HEK293 (cell line): Measurements from ENCODE around the gene ZNF334.

Source experiments
- GLI2 ChIP-seq: fragments of 450-650 bp; formaldehyde crosslinking; IDR thresholded peaks from 2 replicates; pipeline ENCODE4; 2017; ENCODE audit warnings: missing biosample characterization, missing genetic modification characterization, low read depth, borderline replicate concordance
- GLIS1 ChIP-seq: fragments of 450-650 bp; formaldehyde crosslinking; IDR thresholded peaks from 2 replicates; pipeline ENCODE4 v1.5.1; 2016; ENCODE audit warnings: missing biosample characterization, missing genetic modification characterization
- GLIS2 ChIP-seq: fragments of 450-650 bp; formaldehyde crosslinking; IDR thresholded peaks from 2 replicates; pipeline ENCODE4 v1.5.1; 2016; ENCODE audit warnings: missing biosample characterization, missing genetic modification characterization
- HOXC10 ChIP-seq: sonication (generic); formaldehyde crosslinking; IDR thresholded peaks from 2 replicates; pipeline ENCODE4 v1.8.1; 2023; ENCODE audit warnings: mild to moderate bottlenecking, missing genetic modification reagents
- MEIS1 ChIP-seq: sonication (generic); formaldehyde crosslinking; IDR thresholded peaks from 2 replicates; pipeline ENCODE4 v1.8.1; 2022; ENCODE audit warnings: missing genetic modification reagents, mild to moderate bottlenecking, borderline replicate concordance
- PRDM10 ChIP-seq: fragments of 450-650 bp; formaldehyde crosslinking; IDR thresholded peaks from 2 replicates; pipeline ENCODE4 v1.5.1; 2016; ENCODE audit warnings: missing biosample characterization, missing genetic modification characterization
- PRDM6 ChIP-seq: fragments of 450-650 bp; formaldehyde crosslinking; IDR thresholded peaks from 2 replicates; pipeline ENCODE4 v1.5.1; 2017; ENCODE audit warnings: missing biosample characterization, missing genetic modification characterization
- REPIN1 ChIP-seq: fragments of 450-650 bp; formaldehyde crosslinking; IDR thresholded peaks from 2 replicates; pipeline ENCODE4 v1.5.1; 2017; ENCODE audit warnings: missing biosample characterization, missing genetic modification characterization, low read depth
- SCRT1 ChIP-seq: fragments of 450-650 bp; formaldehyde crosslinking; IDR thresholded peaks from 2 replicates; pipeline ENCODE4 v1.5.1; 2016; ENCODE audit warnings: missing biosample characterization, missing genetic modification characterization, borderline replicate concordance
- ZBTB48 ChIP-seq: fragments of 450-650 bp; formaldehyde crosslinking; IDR thresholded peaks from 2 replicates; pipeline ENCODE4 v1.5.1; 2016; ENCODE audit warnings: missing biosample characterization, missing genetic modification characterization
- ZFP3 ChIP-seq: fragments of 450-650 bp; formaldehyde crosslinking; IDR thresholded peaks from 2 replicates; pipeline ENCODE4 v1.5.1; 2016; ENCODE audit warnings: low read depth, missing biosample characterization, missing genetic modification characterization
- ZNF114 ChIP-seq: fragments of 450-650 bp; formaldehyde crosslinking; IDR thresholded peaks from 2 replicates; pipeline ENCODE4 v1.5.0; 2017; ENCODE audit warnings: missing biosample characterization, missing genetic modification characterization
- ZNF239 ChIP-seq: fragments of 450-650 bp; formaldehyde crosslinking; IDR thresholded peaks from 2 replicates; pipeline ENCODE4 v1.5.1; 2016; ENCODE audit warnings: missing biosample characterization, missing genetic modification characterization
- ZNF26 ChIP-seq: fragments of 450-650 bp; formaldehyde crosslinking; IDR thresholded peaks from 2 replicates; pipeline ENCODE4 v1.5.1; 2016; ENCODE audit warnings: missing biosample characterization, missing genetic modification characterization
- ZNF274 ChIP-seq, 2 experiments: fragments of 200-500 bp in 1 of 2; fragments of 450-650 bp in 1 of 2; sonication (Bioruptor generic) in 1 of 2; formaldehyde crosslinking in 1 of 2; IDR thresholded peaks; 2 replicates each; pipeline versions ENCODE4 v1.5.1 to v1.6.1; 2014 to 2016; ENCODE audit warnings: borderline replicate concordance in 1 of 2, inconsistent platforms in 1 of 2, low read length in 1 of 2, missing biosample characterization in 1 of 2, missing genetic modification characterization in 1 of 2
- ZNF280D ChIP-seq: fragments of 450-650 bp; formaldehyde crosslinking; IDR thresholded peaks from 2 replicates; pipeline ENCODE4 v1.5.1; 2016; ENCODE audit warnings: missing biosample characterization, missing genetic modification characterization
- ZNF391 ChIP-seq: fragments of 450-650 bp; formaldehyde crosslinking; IDR thresholded peaks from 2 replicates; pipeline ENCODE4 v1.5.1; 2016; ENCODE audit warnings: low read depth, missing biosample characterization, missing genetic modification characterization, borderline replicate concordance
- ZNF433 ChIP-seq: fragments of 450-650 bp; formaldehyde crosslinking; IDR thresholded peaks from 2 replicates; pipeline ENCODE4 v1.5.1; 2016; ENCODE audit warnings: missing biosample characterization, missing genetic modification characterization, low read depth
- ZNF513 ChIP-seq: fragments of 450-650 bp; IDR thresholded peaks from 2 replicates; pipeline ENCODE4 v1.5.1; 2018; ENCODE audit warnings: missing biosample characterization, missing genetic modification characterization
- ZNF514 ChIP-seq: fragments of 450-650 bp; formaldehyde crosslinking; IDR thresholded peaks from 2 replicates; pipeline ENCODE4 v1.5.1; 2016; ENCODE audit warnings: missing biosample characterization, missing genetic modification characterization
- ZNF521 ChIP-seq: fragments of 450-650 bp; formaldehyde crosslinking; IDR thresholded peaks from 2 replicates; pipeline ENCODE4 v1.5.1; 2017; ENCODE audit warnings: missing biosample characterization, mild to moderate bottlenecking, missing genetic modification characterization
- ZNF623 ChIP-seq: fragments of 450-650 bp; formaldehyde crosslinking; IDR thresholded peaks from 2 replicates; pipeline ENCODE4 v1.5.1; 2016; ENCODE audit warnings: missing biosample characterization, missing genetic modification characterization
- ZNF747 ChIP-seq: fragments of 450-650 bp; formaldehyde crosslinking; IDR thresholded peaks from 2 replicates; pipeline ENCODE4 v1.5.1; 2016; ENCODE audit warnings: missing biosample characterization, missing genetic modification characterization
- ZSCAN23 ChIP-seq: fragments of 450-650 bp; formaldehyde crosslinking; IDR thresholded peaks from 2 replicates; pipeline ENCODE4 v1.5.1; 2016; ENCODE audit warnings: missing biosample characterization, missing genetic modification characterization
- TF ChIP-seq, protein P1 (sequence below): fragments of 450-650 bp; formaldehyde crosslinking; optimal IDR thresholded peaks from 2 replicates; pipeline ENCODE3; 2016; ENCODE audit warnings: missing biosample characterization, mild to moderate bottlenecking, missing genetic modification characterization

Gene ZNF334

GRCh38 chr20:46512943-46513844, at the start of gene ZNF334 (continued):
- TF ChIP-seq ZNF280D (tag by site-specific recombination) (no peak), ZNF26 (tag by site-specific recombination) (no peak), MEIS1 (CRISPR knock-in tag) (no peak), SCRT1 (tag by site-specific recombination) (no peak), ZNF513 (tag by site-specific recombination) (no peak), ZSCAN23 (tag by site-specific recombination) (no peak), GLI2 (tag by site-specific recombination) (no peak), ZFP3 (0 out of 2 replicates have a peak, but pooled peaks have one; percentile 17), ZNF239 (tag by site-specific recombination) (no peak), ZNF114 (tag by site-specific recombination) (no peak), ZNF623 (tag by site-specific recombination) (no peak), ZNF514 (tag by site-specific recombination) (no peak), REPIN1 (tag by site-specific recombination) (no peak), ZNF521 (tag by site-specific recombination) (no peak), PRDM10 (tag by site-specific recombination) (no peak), ZNF274 (IDR thresholded peaks at IDR 0.05; ENCODE audit: low read length) (no peak), ZNF274 (tag by site-specific recombination; IDR thresholded peaks at IDR 0.05; ENCODE audit: borderline replicate concordance) (no peak), ZNF391 (tag by site-specific recombination) (no peak), HOXC10 (CRISPR knock-in tag) (no peak), ZBTB48 (tag by site-specific recombination) (no peak), ZNF747 (no peak), PRDM6 (no peak), GLIS1 (tag by site-specific recombination) (peak; percentile 47; the same call in 1 of the 2 replicates), GLIS2 (peak; percentile 33; the same call in 1 of the 2 replicates), ZNF433 (tag by site-specific recombination) (no peak)
- TF ChIP-seq, protein P1, sequence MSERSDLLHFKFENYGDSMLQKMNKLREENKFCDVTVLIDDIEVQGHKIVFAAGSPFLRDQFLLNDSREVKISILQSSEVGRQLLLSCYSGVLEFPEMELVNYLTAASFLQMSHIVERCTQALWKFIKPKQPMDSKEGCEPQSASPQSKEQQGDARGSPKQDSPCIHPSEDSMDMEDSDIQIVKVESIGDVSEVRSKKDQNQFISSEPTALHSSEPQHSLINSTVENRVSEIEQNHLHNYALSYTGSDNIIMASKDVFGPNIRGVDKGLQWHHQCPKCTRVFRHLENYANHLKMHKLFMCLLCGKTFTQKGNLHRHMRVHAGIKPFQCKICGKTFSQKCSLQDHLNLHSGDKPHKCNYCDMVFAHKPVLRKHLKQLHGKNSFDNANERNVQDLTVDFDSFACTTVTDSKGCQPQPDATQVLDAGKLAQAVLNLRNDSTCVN (tag by site-specific recombination), result peak; percentile 76
